ENCODE measurements around the gene SLC7A6.

GRCh38 chr16:68235108-68235886 is 29.0 kb upstream of the SLC7A6 start:
- TF ChIP-seq CTCF (IDR thresholded peaks at IDR 0.05 in 2 of 3, conservative IDR thresholded peaks at IDR 0.05 in 1 of 3; ENCODE audit: borderline replicate concordance in 1 of 3, insufficient read depth in 1 of 3, low read depth in 2 of 3, low read length in 2 of 3), result peak in 2 of 3 experiments; percentile 43; a peak in 2 of 6 replicates
- TF ChIP-seq POLR2A (IDR thresholded peaks at IDR 0.05; ENCODE audit: borderline replicate concordance, extremely low read depth, insufficient read depth, insufficient read length), result no peak
- no peak for TF ChIP-seq CEBPB (IDR thresholded peaks at IDR 0.05; ENCODE audit: low read depth)
- no peak for TF ChIP-seq FOSL1 (IDR thresholded peaks at IDR 0.05; ENCODE audit: low read depth)

Data from HCT116 (cell line).